Brain microvascular endothelial cell (primary cell): ENCODE results near the gene NDUFS8.

ENCODE experiments used
- DNase-seq: peaks from one replicate; pipeline ENCODE4 v3.0.0-alpha.2; 2020
- H3K27ac ChIP-seq: fragments of 250-450 bp; sonication (Bioruptor Pico); 2 replicates; pipeline ENCODE4 v1.5.1; 2020; ENCODE audit warnings: mild to moderate bottlenecking, moderate library complexity
- H3K27me3 ChIP-seq: fragments of 250-450 bp; sonication (Bioruptor Pico); replicated peaks from 2 replicates; pipeline ENCODE4 v1.5.1; 2020; ENCODE audit warnings: mild to moderate bottlenecking
- H3K36me3 ChIP-seq: fragments of 250-450 bp; sonication (Bioruptor Pico); replicated peaks from 2 replicates; pipeline ENCODE4 v1.5.1; 2020; ENCODE audit warnings: mild to moderate bottlenecking
- H3K4me3 ChIP-seq: 2 replicates; pipeline ENCODE4 v1.5.1; 2011; ENCODE audit warnings: low read depth, mild to moderate bottlenecking, control low read depth, low read length, moderate library complexity
- CTCF ChIP-seq: IDR thresholded peaks from 2 replicates; pipeline ENCODE4 v1.5.1; 2011; ENCODE audit warnings: low read depth, mild to moderate bottlenecking, moderate library complexity, low read length, control low read depth, inconsistent platforms; ENCODE audit errors: missing control alignments
- in situ Hi-C: cut with HindIII; loops from 2 replicates; pipeline ENCODE4 v1.10.0; 2017; ENCODE audit warnings: low sequenced_read_pairs, low pct_ligation_motif_present

NDUFS8 gene

GRCh38 chr11:68018730-68019190 is 11.7 kb upstream of the NDUFS8 start:
- no peak for TF ChIP-seq CTCF
- H3K27ac ChIP-seq, result no peak overlapping the region
- H3K27me3 ChIP-seq, result no peaks in the 10 kb centered on the region
- H3K36me3 ChIP-seq, result no peaks in the 10 kb centered on the region
- no peak overlapping the region for H3K4me3 ChIP-seq
- in situ Hi-C loops, result no loop called here
- no peak for DNase-seq

- no peak for TF ChIP-seq CTCF
- DNase-seq, result no peak
- no peak overlapping the region for H3K27ac ChIP-seq
- no peak overlapping the region for H3K4me3 ChIP-seq
- H3K27me3 ChIP-seq, result no peaks in the 10 kb centered on the region
- H3K36me3 ChIP-seq, result no peaks in the 10 kb centered on the region
- in situ Hi-C loops, result no loop called here
These were observed 11.0 kb upstream of the NDUFS8 start for GRCh38 chr11:68019486-68019885.

GRCh38 chr11:68020575-68020974 is 9.9 kb upstream of the NDUFS8 start:
- H3K36me3 ChIP-seq, result no peaks in the 10 kb centered on the region
- no peak overlapping the region for H3K4me3 ChIP-seq
- no peaks in the 10 kb centered on the region for H3K27me3 ChIP-seq
- in situ Hi-C loops, result no loop called here
- H3K27ac ChIP-seq, result no peak overlapping the region
- peak; percentile 71 for TF ChIP-seq CTCF
- no peak for DNase-seq

- TF ChIP-seq CTCF, result peak; percentile 56
- no peak for DNase-seq
- in situ Hi-C loops, result no loop called here
These were observed 9.2 kb upstream of the NDUFS8 start for GRCh38 chr11:68021167-68021787.

GRCh38 chr11:68022531-68022930 is 8.0 kb upstream of the NDUFS8 start:
- TF ChIP-seq CTCF, result no peak
- DNase-seq, result no peak
- Histone ChIP-seq H3K36me3 (no peaks in the 10 kb centered on the region), H3K4me3 (no peak overlapping the region), H3K27ac (no peak overlapping the region), H3K27me3 (no peaks in the 10 kb centered on the region)
- in situ Hi-C loops, result no loop called here

More at GRCh38 chr11:68021167-68021787, 9.2 kb upstream of the NDUFS8 start:
- no peaks in the 10 kb centered on the region for H3K27me3 ChIP-seq
- no peak overlapping the region for H3K4me3 ChIP-seq
- H3K36me3 ChIP-seq, result no peaks in the 10 kb centered on the region
- no peak overlapping the region for H3K27ac ChIP-seq

- H3K36me3 ChIP-seq, result no peaks in the 10 kb centered on the region
- no peak for TF ChIP-seq CTCF
- H3K27me3 ChIP-seq, result no peaks in the 10 kb centered on the region
- in situ Hi-C loops, result no loop called here
- no peak overlapping the region for H3K4me3 ChIP-seq
- no peak overlapping the region for H3K27ac ChIP-seq
- DNase-seq, result no peak
These were observed 6.0 kb upstream of the NDUFS8 start for GRCh38 chr11:68024508-68024907.
